Adrenal gland (tissue), 12 donors: Measurements from ENCODE around the gene COMP. TPM values are rescaled to one million over a fixed set of nuclear protein-coding genes. Genes with fewer than 3 reads are reported as not detected.

Source experiments
- DNase-seq, 7 donors: peaks; one replicate each; pipeline ENCODE4 v3.0.0-alpha.2; 2019 to 2020
- H3K27ac ChIP-seq, 5 donors: fragments of 200-600 bp; sonication (generic) in 4 of 5; 1 replicate in 3 of 5; 2 replicates in 2 of 5; pipeline versions ENCODE4 v1.5.1 to v1.8.0; 2016 to 2020; ENCODE audit warnings: mild to moderate bottlenecking in 1 of 5
- H3K27me3 ChIP-seq: fragments of 200-600 bp; 2 replicates; pipeline ENCODE4 v1.8.0; 2021
- H3K36me3 ChIP-seq, 2 donors: fragments of 200-600 bp; replicated peaks in 1 of 2; 1 replicate in 1 of 2; 2 replicates in 1 of 2; pipeline versions ENCODE4 v1.5.1 to v1.8.0; 2018 to 2022
- H3K4me1 ChIP-seq, 2 donors: fragments of 200-600 bp; replicated peaks in 1 of 2; 1 replicate in 1 of 2; 2 replicates in 1 of 2; pipeline versions ENCODE4 v1.5.1 to v1.8.0; 2018 to 2021
- H3K4me3 ChIP-seq, 4 donors: fragments of 200-600 bp; sonication (generic) in 3 of 4; one replicate each; pipeline ENCODE4 v1.5.1; 2016 to 2018
- H3K9me3 ChIP-seq, 3 donors: fragments of 200-600 bp; sonication (generic) in 1 of 3; replicated peaks in 1 of 3; 1 replicate in 2 of 3; 2 replicates in 1 of 3; pipeline versions ENCODE4 v1.5.1 to v1.8.0; 2016 to 2021
- CTCF ChIP-seq, 6 experiments: fragments of 450-650 bp in 4 of 6; fragments of 200-600 bp in 2 of 6; sonication (generic) in 1 of 6; IDR thresholded peaks; 1 replicate in 5 of 6; 2 replicates in 1 of 6; pipeline versions ENCODE4 v1.5.1 to v1.8.0; 2016 to 2021; ENCODE audit warnings: antibody characterized with exemption in 6 of 6, mild to moderate bottlenecking in 2 of 6, moderate library complexity in 1 of 6
- POLR2A ChIP-seq, 2 donors: fragments of 450-650 bp; IDR thresholded peaks; one replicate each; pipeline ENCODE4 v1.6.1; 2017; ENCODE audit warnings: antibody characterized with exemption in 2 of 2, mild to moderate bottlenecking in 2 of 2, moderate library complexity in 1 of 2
- WGBS, 4 donors: extraction: QIAGEN DNeasy Blood & Tissue Kit in 2 of 4; methylation state at CpG; one replicate each; pipeline versions ENCODE4 v1.1.5 to v1.1.7; 2013 to 2017; 5-methylcytosine and 5-hydroxymethylcytosine counted together
- intact Hi-C, 2 donors: fragments of 100-400 bp; cut with DNase I; formaldehyde crosslinking; loops; one replicate each; pipeline versions ENCODE4 v1.14.1 to v1.15.0; 2022 to 2023
- polyA plus RNA-seq, 3 donors: library from polyadenylated mRNA; stranded (reverse); fragments of 200-250 nt in 2 of 3; fragments of 350-450 nt in 1 of 3; fragmentation: Illumina TruSeq in 1 of 3; extraction: RNeasy Lipid Tissue Mini Kit (QIAGEN cat#74804) in 1 of 3; gene quantifications; one replicate each; pipeline ENCODE4 v1.2.3, GENCODE V29; 2013 to 2014
- total RNA-seq, 9 donors: library from RNA; depleted of rRNA in 4 of 9; stranded (reverse); fragments of >200 nt in 4 of 9; fragments of 120-200 nt in 1 of 9; fragmentation: NEBNext Ultra II Directional in 1 of 9; extraction: Animal tissue kit (Norgen Biotek cat#: 25700) in 1 of 9; gene quantifications; one replicate each; pipeline versions ENCODE4 v1.1.0 to v1.2.4, GENCODE V29; 2013 to 2023
- donor health status: healthy with polysubstance abuse.
- donor health status: Bipolar disorder and iron deficiency.
- donor health status: DM: yes; HTN: yes; CAD: no.
- donor health status: DM: no; HTN: no; CAD: no.
- donor health status: DM: no; HTN: no; CAD: no.
- donor health status: DM: yes; HTN: yes; CAD: no.

COMP gene
- total and polyA plus RNA-seq, 12 donors: 0.11 to 0.17 (median 0.16) TPM; not detected in 9

DNA sequence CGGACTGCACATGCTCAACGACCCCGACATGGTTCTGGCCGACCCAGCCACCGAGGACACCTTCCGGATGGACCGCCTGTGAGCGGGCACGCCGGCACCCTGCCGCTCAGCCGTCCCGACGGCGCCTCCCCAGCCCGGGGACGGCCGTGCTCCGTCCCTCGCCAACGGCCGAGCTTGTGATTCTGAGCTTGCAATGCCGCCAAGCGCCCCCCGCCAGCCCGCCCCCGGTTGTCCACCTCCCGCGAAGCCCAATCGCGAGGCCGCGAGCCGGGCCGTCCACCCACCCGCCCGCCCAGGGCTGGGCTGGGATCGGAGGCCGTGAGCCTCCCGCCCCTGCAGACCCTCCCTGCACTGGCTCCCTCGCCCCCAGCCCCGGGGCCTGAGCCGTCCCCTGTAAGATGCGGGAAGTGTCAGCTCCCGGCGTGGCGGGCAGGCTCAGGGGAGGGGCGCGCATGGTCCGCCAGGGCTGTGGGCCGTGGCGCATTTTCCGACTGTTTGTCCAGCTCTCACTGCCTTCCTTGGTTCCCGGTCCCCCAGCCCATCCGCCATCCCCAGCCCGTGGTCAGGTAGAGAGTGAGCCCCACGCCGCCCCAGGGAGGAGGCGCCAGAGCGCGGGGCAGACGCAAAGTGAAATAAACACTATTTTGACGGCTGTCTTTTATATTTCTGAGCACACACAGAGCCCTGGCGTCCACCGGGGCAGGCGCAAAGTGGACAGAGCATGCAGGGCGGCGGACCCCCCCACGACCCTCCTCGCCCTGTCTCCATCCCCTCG, 13.6 kb downstream of the COMP start:
- Histone ChIP-seq H3K36me3 (no peaks in the 10 kb centered on the region), H3K4me3 (no peak overlapping the region), H3K4me1 (peaks cover 0 to 6% of the 10 kb centered on the region in 2 donors), H3K9me3 (no peaks in the 10 kb centered on the region), H3K27me3 (peaks cover 15% of the 10 kb centered on the region), H3K27ac (no peak overlapping the region)
- 30 to 85% (median 49%) methylated on average over 25 to 71 of the region's 71 CpGs for WGBS, 4 donors
- intact Hi-C loops: no loop called here
- TF ChIP-seq CTCF (IDR thresholded peaks at IDR 0.05): no peak
- no peak for TF ChIP-seq POLR2A (IDR thresholded peaks at IDR 0.05)
- DNase-seq: no peak

DNA sequence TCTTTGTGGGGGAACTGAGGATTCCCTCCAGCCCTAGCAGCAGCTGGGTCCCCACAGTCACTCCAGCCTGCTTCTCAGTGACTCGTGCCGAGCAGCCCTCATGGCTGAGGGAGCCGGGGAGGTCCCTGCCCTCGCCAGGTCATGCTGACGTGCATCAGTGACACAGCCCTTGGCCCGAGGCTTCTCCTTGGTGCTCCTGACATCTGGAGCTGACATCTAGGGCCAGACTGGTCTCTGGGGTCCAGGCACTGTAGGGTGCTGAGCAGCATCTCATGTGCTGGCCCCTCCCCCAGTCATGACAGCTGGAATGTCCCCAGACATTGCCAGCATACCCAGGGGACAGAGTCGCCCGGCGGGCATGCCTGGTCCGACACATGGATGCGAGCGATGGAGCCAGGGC, 14.4 kb downstream of the COMP start:
- no peak for TF ChIP-seq CTCF (IDR thresholded peaks at IDR 0.05)
- no peak for TF ChIP-seq POLR2A (IDR thresholded peaks at IDR 0.05)
- peaks cover 0 to 6% of the 10 kb centered on the region in 2 donors for H3K4me1 ChIP-seq
- no peak overlapping the region for H3K27ac ChIP-seq
- peaks cover 10% of the 10 kb centered on the region for H3K27me3 ChIP-seq
- no peaks in the 10 kb centered on the region for H3K36me3 ChIP-seq
- 58 to 70% (median 62%) methylated on average over 4 to 12 of the region's 12 CpGs; no CpG with 5 or more reads in 1 of the 4 donors for WGBS, 4 donors
- no peaks in the 10 kb centered on the region for H3K9me3 ChIP-seq
- no peak overlapping the region for H3K4me3 ChIP-seq
- DNase-seq: peak in 1 of 7 donors; percentile 54
- intact Hi-C loops: no loop called here

DNA sequence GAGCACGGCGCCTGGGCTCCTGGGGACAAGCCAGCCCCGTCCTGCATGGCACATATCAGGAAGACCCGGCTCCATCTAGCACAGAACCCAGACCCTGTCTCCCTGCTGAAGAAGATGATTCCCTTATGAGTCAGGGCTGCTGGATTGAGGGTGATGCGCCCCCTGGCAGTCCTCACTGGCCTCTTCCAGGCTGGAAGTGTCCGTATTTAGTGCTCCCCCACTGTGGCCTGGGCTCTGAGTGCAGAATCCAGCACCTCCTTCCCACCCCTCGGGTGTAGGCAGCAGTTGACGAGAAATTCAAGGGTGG, 14.9 kb downstream of the COMP start:
- intact Hi-C loops: no loop called here
- Histone ChIP-seq H3K27me3 (peaks cover 6% of the 10 kb centered on the region), H3K9me3 (no peaks in the 10 kb centered on the region), H3K27ac (no peak overlapping the region), H3K4me3 (no peak overlapping the region), H3K4me1 (peaks cover 0 to 6% of the 10 kb centered on the region in 2 donors), H3K36me3 (no peaks in the 10 kb centered on the region)
- DNase-seq: peak in 1 of 7 donors; percentile 31
- peak in 2 of 6 experiments; percentile 2 to 9 for TF ChIP-seq CTCF (IDR thresholded peaks at IDR 0.05)
- no peak for TF ChIP-seq POLR2A (IDR thresholded peaks at IDR 0.05)
- 61 to 85% (median 74%) methylated on average over 2 to 8 of the region's 8 CpGs for WGBS, 4 donors

GRCh38 chr19:18775586-18776287, 15.4 kb downstream of the COMP start:
- DNase-seq: peak in 4 of 7 donors; percentile 54 to 62 (median 58)
- TF ChIP-seq POLR2A (IDR thresholded peaks at IDR 0.05): no peak
- no peak for TF ChIP-seq CTCF (IDR thresholded peaks at IDR 0.05)
- WGBS, 4 donors: 73 to 89% (median 81%) methylated on average over 8 to 33 of the region's 33 CpGs

More at GRCh38 chr19:18775586-18776287, 15.4 kb downstream of the COMP start:
- H3K27me3 ChIP-seq: peaks cover 3% of the 10 kb centered on the region
- no peaks in the 10 kb centered on the region for H3K9me3 ChIP-seq
- H3K27ac ChIP-seq: no peak overlapping the region
- no peaks in the 10 kb centered on the region for H3K36me3 ChIP-seq
- peaks cover 0 to 6% of the 10 kb centered on the region in 2 donors for H3K4me1 ChIP-seq
- no peak overlapping the region for H3K4me3 ChIP-seq
- intact Hi-C loops: no loop called here
